ENCODE data around the gene SH3RF3.

DNA sequence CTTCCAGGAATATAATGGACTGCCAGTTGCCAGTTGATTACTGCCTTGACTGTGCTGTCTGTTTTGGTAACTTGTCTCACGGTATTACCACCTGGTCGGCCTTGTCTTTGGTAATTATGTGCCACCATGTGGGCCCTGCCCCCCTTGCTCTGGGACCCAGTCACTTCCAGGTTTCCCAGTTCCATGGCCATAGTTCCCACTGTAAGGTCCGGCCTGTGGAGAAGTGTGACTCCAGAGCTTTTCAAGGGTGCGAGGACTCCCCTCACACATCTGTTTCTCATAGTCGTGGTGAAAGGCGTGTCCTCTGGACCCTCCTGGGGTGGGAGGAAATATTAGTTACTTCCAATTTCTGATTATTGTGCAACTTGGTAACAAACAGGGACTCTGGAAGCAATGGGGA, 334.2 kb downstream of the SH3RF3 start:
- TF ChIP-seq, protein P1, sequence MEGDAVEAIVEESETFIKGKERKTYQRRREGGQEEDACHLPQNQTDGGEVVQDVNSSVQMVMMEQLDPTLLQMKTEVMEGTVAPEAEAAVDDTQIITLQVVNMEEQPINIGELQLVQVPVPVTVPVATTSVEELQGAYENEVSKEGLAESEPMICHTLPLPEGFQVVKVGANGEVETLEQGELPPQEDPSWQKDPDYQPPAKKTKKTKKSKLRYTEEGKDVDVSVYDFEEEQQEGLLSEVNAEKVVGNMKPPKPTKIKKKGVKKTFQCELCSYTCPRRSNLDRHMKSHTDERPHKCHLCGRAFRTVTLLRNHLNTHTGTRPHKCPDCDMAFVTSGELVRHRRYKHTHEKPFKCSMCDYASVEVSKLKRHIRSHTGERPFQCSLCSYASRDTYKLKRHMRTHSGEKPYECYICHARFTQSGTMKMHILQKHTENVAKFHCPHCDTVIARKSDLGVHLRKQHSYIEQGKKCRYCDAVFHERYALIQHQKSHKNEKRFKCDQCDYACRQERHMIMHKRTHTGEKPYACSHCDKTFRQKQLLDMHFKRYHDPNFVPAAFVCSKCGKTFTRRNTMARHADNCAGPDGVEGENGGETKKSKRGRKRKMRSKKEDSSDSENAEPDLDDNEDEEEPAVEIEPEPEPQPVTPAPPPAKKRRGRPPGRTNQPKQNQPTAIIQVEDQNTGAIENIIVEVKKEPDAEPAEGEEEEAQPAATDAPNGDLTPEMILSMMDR (IDR thresholded peaks at IDR 0.05), result no peak
- no peak for TF ChIP-seq POLR2A (IDR thresholded peaks at IDR 0.05)
